GM21786 (cell line): ENCODE data around the gene ADGRG6.
"Not testable (repeated sequence)": the region's sequence is repeated elsewhere in the genome, so short reads cannot be mapped to it uniquely, and the experiment has no call there.

Source experiments
- ATAC-seq: cut with Tn5 transposase; IDR thresholded peaks from one replicate; pipeline ENCODE4 v1.9.1; 2021; ENCODE audit not compliant: unreplicated experiment

The ADGRG6 gene

GRCh38 chr6:142440600-142441293, 138.9 kb downstream of the ADGRG6 start:
- ATAC-seq: no peak

DNA sequence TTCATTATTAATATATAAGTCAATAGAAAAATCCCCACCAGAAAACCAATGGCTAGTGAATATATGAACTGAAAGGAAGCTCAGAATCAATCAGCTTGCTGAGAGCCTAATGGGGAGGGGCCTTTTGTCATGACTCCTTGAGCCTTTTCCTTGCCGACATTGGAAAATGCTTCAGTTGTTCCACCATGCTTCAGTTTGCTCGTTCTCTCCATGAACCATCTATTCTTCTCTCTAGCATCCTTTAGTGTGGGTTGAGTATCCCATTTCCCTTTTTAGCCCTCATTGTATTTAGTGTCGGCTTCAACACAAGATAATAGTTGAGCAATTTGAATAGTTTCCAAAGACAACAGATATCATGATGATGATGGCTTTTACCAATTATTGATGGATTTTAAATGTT, 139.9 kb downstream of the ADGRG6 start:
- no peak for ATAC-seq

GRCh38 chr6:142443102-142443501, 141.3 kb downstream of the ADGRG6 start:
- ATAC-seq: no peak

DNA sequence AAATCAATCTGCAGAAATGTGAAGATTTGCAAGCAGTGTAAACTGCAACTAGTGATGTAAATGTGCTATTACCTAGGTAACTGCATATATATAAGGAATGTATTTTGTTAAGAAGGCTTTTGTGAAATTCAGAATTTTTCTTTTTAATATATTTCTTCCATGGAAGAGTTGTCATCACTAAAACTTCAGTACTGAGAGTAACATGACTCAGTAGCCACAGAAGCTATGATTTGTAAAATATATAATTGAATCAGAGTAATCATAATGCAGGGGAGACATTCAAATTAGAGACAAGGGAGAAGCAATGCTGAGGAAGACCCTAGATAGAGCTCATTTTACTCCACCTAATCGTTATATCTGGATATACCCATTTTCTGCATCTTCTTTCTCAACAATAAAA, 141.7 kb downstream of the ADGRG6 start:
- no peak for ATAC-seq

DNA sequence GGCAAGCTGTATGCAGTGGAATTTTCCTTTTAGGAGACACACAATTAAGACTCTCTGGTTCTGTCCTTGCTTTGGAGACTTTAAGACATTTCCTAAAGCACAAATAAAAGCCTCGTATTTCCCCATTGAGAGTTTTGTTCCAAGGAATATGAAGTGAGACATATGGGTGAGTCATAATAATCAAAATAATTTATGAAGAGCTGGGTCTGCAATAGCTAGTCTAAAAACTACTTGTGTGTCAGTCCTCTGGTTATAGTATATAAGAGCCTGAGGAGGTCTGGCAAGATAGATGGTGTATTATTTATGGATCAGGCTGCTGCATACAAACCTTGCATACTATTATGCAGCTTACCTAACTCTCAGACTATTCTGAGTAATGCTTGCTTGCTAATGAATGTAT, 142.6 kb downstream of the ADGRG6 start:
- no peak for ATAC-seq

- ATAC-seq: no peak
These were observed 143.1 kb downstream of the ADGRG6 start for GRCh38 chr6:142444881-142445301.

- ATAC-seq: no peak
These were observed 144.4 kb downstream of the ADGRG6 start for GRCh38 chr6:142446168-142446567.

GRCh38 chr6:142446576-142446975, 144.8 kb downstream of the ADGRG6 start:
- no peak for ATAC-seq

- no peak for ATAC-seq
These were observed 146.4 kb downstream of the ADGRG6 start for GRCh38 chr6:142448091-142448729.

GRCh38 chr6:142450856-142451255, 149.0 kb downstream of the ADGRG6 start:
- ATAC-seq: not testable (repeated sequence)

- no peak for ATAC-seq
These were observed 151.2 kb downstream of the ADGRG6 start for GRCh38 chr6:142452993-142453392.

- not testable (repeated sequence) for ATAC-seq
These were observed 152.4 kb downstream of the ADGRG6 start for GRCh38 chr6:142454196-142454595.

DNA sequence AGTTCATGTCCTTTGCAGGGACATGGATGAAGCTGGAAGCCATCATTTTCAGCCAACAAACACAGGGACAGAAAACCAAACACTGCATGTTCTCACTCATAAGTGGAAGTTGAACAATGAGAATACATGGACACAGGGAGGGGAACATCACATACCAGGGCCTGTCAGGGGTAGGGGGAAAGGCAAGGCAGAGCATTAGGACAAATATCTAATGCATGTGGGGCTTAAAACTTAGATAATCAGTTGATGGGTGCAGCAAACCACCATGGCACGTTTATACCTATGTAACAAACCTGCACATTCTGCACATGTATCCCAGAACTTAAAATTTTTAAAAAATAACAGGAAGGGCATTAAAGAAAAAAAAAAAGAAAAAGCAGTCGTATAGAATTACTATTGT, 153.0 kb downstream of the ADGRG6 start:
- not testable (repeated sequence) for ATAC-seq

- no peak for ATAC-seq
These were observed 154.3 kb downstream of the ADGRG6 start for GRCh38 chr6:142455957-142456589.

GRCh38 chr6:142457638-142458406, 156.0 kb downstream of the ADGRG6 start:
- no peak for ATAC-seq

DNA sequence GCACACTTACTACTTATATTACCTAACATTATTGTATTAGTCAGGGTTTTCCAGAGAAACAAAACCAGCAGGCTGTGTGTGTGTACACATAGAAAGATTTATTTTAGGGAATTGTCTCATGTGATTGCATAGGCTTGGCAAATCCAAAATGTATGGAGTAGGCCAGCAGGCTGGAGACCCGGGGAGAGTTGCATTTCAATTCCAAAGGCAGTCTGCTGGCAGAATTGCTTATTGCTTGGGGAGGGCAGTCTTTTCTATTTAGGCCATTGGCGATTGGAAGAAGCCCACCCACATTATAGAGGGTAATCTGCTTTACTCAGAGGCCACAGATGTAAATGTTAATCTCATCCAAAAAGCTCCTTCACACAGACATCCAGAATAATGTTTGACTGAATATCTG, 157.0 kb downstream of the ADGRG6 start:
- no peak for ATAC-seq

GRCh38 chr6:142459271-142459670, 157.5 kb downstream of the ADGRG6 start:
- ATAC-seq: no peak

DNA sequence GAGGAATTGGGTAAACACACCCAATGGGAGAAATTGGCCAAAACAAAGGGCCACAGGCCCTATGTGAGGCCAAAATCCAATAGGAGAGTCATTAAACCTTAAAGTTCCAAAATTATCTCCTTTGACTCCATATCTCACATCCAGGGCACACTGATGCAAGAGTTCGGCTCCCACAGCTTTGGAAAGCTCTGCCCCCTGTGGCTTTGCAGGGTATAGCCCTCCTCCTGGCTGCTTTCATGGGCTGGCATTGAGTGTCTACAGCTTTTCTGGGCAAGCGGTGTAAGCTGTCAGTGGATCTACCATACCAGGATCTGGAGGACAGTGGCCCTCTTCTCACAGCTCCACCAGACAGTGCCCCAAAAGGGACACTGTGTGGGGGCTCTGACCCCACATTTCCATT, 160.5 kb downstream of the ADGRG6 start:
- ATAC-seq: no peak

DNA sequence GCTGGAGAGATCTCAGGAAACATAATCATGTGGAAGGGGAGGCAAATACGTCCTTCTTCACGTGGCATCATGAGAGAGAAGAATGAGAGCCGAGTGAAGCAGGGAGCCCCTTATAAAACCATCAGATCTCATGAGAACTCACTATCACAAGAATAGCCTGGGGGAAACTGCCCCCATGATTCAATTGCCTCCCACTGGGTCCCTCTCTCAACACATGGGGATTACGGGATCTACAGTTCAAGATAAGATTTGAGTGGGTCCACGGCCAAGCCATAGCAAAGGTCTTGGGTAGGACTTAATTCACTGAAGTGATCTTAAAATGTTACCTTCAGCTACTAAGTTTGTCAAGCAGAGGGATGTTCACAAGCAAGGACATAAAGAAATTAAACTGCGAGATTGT, 162.2 kb downstream of the ADGRG6 start:
- ATAC-seq: no peak

GRCh38 chr6:142469220-142469619, 167.4 kb downstream of the ADGRG6 start:
- no peak for ATAC-seq

- no peak for ATAC-seq
These were observed 168.6 kb downstream of the ADGRG6 start for GRCh38 chr6:142470421-142470820.
